Prostate gland (tissue), 2 donors: ENCODE results near the gene MAGI2.

Source experiments
- POLR2A ChIP-seq: fragments of 450-650 bp; IDR thresholded peaks from one replicate; pipeline ENCODE4 v1.6.1; 2016; ENCODE audit warnings: antibody characterized with exemption, mild to moderate bottlenecking
- TF ChIP-seq, protein P1 (sequence below), 4 experiments: fragments of 200-600 bp in 2 of 4; fragments of 450-650 bp in 2 of 4; sonication (generic) in 2 of 4; IDR thresholded peaks; 1 replicate in 3 of 4; 2 replicates in 1 of 4; pipeline ENCODE4 v1.5.1; 2016 to 2019; ENCODE audit warnings: antibody characterized with exemption in 4 of 4, mild to moderate bottlenecking in 2 of 4, moderate library complexity in 2 of 4

DNA sequence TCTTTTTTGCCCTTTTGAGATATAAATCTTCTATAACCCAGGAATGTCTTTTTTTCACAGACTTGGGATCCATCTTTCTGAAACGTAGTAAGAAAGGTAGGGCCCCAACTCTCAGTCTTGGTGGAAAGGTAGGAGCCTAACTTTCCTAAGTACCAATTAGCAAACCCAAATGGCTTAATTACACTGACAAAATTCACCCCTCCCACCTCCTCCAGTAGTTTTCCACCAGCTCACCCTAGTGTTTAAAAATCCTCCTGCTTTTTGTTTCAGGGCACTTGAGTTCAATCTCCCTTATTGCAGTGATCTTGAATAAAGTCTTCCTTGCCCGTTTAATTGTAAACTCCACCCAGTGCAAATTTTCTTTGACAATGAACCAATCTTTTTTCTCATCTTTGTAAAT lies 1054.9 kb downstream of the MAGI2 start:
- TF ChIP-seq POLR2A = no peak
- TF ChIP-seq, protein P1, sequence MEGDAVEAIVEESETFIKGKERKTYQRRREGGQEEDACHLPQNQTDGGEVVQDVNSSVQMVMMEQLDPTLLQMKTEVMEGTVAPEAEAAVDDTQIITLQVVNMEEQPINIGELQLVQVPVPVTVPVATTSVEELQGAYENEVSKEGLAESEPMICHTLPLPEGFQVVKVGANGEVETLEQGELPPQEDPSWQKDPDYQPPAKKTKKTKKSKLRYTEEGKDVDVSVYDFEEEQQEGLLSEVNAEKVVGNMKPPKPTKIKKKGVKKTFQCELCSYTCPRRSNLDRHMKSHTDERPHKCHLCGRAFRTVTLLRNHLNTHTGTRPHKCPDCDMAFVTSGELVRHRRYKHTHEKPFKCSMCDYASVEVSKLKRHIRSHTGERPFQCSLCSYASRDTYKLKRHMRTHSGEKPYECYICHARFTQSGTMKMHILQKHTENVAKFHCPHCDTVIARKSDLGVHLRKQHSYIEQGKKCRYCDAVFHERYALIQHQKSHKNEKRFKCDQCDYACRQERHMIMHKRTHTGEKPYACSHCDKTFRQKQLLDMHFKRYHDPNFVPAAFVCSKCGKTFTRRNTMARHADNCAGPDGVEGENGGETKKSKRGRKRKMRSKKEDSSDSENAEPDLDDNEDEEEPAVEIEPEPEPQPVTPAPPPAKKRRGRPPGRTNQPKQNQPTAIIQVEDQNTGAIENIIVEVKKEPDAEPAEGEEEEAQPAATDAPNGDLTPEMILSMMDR (IDR thresholded peaks at IDR 0.05) = no peak
